HG03060 (cell line): ENCODE results near the gene SBNO1.
"Not testable (repeated sequence)": the region's sequence is repeated elsewhere in the genome, so short reads cannot be mapped to it uniquely, and the experiment has no call there.

ENCODE experiments used
- ATAC-seq: cut with Tn5 transposase; IDR thresholded peaks from one replicate; pipeline ENCODE4 v1.9.1; 2021; ENCODE audit warnings: low read depth, moderate number of reproducible peaks; ENCODE audit not compliant: unreplicated experiment

SBNO1 gene

DNA sequence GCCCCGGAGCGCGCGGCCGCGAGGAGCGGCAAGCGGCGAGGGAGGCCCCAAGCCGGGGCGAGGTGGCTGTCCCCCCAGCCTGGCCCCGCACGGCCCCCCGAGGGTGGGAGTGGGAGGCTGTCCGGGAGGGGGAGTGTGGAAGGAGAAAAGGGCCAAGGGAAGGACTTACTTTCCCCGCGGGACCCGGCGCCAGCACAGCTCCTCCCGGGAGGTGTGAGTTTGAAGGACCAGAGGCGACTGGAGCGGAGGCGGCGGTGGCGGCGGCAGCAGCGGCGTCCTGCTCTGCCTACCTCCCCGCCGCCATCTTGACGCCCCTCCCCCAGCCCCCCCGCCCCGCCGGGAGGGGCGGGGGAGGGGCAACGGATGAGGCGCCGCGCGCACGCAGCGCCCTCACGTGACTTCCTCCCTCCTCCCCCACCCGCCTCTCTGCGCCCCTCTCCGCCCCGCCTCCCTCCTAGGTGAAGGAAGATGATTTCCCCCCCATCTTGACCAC is at the start of gene SBNO1:
TSS of gene SBNO1 (minus strand) at position 316 of the 493 bp plus-strand sequence. CDS start 14,406 bp downstream, outside the sequence.
- no peak for ATAC-seq

DNA sequence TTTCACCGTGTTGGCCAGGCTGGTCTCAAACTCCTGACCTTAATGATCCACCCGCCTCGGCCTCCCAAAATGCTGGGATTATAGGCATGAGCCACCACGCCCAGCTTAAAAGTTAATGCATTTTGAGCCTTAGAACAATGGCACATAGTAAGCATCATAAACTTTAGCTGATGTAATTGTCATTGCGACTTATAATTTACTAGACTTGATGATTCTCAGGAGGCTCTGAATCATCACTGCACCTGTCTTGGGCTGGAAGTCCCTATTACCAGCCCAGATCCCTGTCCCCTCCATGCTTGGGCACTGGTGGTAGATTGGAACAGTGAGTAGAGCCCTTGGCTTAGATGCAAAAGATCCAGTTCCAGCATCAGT is 45.4 kb upstream of the SBNO1 start:
- no peak for ATAC-seq

DNA sequence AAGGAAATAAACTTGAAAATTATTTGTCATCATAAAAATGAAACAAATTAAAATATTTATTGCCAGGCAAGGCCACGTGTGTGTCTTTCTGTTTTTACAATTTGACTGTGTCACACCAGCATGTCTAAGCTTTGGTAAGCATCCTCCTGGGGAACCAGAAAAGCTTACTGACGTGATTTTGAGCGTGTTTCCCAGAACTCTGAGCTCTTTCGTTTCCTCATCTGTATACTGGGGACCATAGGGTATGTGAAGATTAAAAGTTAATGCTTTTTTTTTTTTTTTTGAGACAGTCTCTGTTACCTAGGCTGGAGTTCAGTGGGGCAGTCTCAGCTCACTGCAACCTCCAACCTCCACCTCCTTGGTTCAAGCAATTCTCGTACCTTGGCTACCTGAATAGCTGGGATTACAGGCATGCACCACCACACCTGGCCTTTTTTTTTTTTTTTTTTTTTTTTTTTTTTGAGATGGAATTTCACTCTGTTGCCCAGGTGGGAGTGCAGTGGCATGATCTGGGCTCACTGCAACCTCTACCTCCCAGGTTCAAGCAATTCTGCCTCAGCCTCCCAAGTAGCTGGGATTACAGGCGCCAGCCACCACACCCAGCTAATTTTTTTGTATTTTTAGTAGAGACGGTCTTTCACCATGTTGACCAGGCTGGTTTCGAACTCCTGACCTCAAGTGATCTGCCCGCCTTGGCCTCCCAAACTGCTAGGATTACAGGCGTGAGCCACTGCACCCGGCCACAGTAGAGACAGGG is 44.8 kb upstream of the SBNO1 start:
- not testable (repeated sequence) for ATAC-seq

DNA sequence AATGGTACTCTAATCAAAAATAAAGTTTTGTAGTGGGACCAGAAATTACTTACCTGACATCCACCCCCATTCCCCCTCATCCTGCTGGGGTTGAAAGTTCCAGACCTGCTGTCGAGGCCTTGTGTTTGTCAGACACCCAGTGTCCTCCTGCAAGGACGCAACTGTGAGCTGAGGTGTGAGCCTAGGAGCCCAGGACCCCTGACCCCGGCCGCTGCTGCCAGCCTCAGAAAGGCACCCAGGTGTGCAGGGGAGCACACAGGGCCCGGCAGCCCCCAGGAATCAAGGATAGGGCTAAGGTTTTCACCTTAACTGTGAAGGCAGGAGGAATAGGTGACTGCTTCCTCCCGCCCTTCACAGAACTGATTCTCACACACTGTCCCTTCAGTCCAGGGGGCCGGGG is 44.0 kb upstream of the SBNO1 start:
- ATAC-seq, result not testable (repeated sequence)

DNA sequence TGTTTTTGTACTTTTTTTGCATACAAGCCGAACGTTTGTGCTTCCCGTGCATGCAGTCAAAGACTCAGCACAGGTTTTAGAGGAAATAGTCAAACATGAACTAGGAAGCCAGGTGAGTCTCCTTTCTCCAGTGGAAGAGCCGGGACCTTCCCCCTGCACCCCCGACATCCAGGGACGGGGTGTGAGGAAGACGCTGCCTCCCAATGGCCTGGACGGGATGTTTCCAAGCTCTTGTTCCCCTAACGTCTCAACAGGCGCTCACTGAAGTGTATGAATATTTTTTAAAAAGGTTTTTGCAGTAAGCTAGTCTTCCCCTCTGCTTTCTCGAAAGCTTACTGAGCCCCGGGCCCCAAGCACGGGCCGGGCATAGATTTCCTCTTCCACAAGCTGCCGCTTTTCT is 43.3 kb upstream of the SBNO1 start:
- not testable (repeated sequence) for ATAC-seq

DNA sequence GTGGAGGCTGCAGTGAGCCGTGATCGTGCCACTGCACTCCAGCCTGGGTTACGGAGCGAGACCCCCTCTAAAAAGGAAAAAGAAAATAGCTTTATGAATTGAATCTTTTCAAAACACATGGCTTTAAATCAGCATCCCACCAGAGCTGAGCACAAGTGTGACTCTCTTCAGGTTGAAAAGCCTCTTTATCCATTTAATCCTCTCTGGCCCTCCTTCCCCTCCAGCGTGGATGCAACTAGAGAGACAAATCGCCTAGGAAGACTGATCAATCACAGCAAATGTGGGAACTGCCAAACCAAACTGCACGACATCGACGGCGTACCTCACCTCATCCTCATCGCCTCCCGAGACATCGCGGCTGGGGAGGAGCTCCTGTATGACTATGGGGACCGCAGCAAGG is 42.6 kb upstream of the SBNO1 start:
- ATAC-seq, result not testable (repeated sequence)

DNA sequence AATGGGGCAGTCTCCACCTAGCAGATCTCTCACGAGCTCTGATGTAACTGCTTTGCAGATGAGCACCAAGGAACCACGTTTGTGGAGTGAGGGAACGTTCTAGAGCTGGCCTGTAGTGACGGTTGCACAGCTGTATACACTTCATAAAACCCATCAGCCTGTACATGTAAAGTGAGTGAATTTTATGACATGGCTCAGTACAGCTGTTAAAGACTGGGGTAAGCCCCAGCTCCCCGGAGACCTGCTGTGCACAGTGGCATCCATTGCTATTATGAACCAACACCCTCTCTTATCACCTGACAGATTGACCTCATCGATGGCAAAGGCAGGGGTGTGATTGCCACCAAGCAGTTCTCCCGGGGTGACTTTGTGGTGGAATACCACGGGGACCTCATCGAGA is 39.9 kb upstream of the SBNO1 start:
- ATAC-seq, result no peak

DNA sequence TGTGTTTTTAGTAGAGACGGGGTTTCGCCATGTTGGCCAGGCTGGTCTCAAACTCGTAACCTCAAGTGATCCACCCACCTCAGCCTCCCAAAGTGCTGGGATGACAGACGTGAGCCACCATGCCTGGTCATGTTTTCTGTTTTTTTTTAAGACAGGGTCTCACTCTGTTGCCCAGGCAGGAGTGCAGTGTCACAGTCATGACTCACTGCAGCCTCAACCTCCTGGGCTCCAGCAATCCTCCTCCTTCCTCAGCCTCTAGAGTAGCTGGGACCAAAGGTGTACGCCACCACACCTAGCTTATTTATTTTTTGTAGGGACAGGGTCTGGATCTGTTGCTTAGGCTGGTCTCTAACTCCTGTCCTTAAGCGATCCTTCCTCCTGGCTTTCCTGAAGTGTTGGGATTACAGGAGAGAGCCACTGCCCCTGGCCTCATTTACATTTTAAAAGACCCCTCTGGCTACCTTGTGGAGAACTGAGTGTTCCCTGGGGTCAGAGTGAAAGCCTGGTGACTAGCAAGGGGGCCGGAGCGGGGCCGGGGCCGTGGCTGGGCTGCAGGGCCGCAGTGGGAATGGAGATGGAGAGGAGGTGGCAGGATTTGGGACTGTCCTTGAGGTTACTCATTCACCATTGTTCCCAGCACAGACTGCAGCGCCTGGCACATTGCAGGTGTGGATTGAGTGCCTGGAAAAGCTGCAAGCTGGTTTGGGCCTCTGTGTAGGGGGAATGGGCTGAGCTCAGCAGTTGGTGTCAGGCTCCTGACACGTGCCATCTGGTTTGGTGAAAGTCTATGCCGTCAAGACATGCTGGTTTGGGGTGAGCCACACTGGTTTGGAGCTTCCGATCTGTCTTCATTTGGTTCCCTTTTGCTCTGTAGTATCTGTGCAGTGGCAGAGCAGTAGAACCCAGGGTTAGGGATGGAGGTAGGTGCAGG is 37.4 kb upstream of the SBNO1 start:
- ATAC-seq, result no peak

DNA sequence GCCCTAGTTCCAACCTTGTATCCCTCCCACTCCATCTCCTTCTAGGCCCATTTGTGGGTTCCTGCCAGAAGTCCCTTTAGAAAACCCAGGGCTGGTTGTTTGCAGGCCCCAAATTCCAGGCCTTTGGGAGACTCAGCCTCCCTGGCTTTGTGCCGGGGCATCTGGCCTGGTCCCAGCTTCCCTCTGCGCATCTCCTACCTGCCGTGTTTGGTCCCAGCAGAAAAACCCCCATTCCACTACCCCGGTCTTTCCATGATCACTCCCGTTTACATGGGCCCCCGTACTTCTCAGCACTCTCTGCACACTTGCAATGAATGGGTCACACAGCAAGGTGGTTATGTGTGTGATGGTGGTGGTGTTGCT is 34.6 kb upstream of the SBNO1 start:
- ATAC-seq, result no peak

DNA sequence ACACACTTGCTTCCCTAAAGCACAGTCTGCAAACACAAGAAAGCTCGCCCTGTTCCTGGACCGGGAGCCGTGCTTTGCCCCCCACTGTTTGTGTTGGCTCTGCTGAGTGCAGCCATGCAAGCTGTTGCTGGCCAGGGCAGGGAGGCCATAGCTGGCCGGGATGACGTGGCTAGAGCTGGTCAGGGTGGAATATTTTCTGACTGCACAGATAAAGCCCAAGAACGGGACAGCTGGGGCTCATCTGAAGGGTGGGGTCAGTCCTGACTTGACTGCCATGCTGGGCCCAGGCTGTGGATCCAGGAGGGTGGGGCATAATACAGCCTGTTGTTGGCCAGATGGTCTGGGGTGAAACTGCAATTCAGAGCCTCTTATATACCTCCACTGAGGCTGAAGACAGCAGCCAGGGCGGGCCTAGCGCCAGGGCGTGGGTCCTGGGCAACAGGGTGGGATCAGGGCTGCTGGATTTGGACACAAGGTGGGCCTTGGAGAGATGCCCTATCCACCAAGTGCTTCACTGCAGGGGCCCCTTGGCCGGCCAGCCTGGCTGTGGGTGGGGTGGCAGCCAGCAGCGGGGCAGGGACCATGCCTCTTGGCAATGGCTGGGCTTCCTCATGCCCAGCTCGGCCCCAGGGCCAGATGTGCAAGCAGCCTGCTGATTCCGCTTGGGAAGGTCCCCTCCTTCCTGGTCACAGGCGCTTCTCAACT is 34.1 kb upstream of the SBNO1 start:
- no peak for ATAC-seq

DNA sequence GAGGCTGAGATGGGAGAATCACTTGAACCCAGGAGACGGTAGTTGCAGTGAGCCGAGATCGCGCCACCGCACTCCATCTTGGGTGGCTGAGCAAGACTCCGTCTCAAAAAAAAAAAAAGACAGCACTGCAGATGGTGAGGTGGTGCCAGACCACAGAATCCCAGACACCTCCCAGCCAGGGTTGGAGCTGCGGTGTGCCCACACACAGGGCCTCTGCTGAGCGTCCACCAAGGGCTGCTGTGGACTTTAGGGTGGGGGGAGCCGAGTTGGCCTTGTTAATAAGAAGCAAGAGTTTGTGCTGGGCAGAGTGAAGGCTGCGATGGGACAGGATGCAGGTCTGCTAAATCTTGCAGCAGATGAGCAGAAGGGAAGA is 33.5 kb upstream of the SBNO1 start:
- ATAC-seq, result no peak

DNA sequence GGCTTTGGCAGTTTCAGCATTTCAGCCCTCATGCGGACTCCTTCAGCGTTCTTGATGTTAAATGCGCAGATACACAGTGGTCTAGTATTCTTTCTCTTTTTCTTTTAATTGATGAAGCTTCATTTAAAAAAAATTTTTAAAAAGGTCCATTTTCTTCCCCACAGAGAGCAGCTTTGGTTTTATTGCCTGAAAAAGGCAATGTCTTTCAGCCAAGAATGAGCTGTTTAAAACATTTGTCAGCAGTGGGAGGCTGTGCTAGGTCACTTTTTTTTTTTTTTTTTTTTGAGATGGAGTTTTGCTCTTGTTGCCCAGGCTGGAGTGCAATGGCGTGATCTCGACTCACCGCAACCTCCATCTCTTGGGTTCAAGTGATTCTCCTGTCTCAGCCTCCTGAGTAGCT is 32.8 kb upstream of the SBNO1 start:
- no peak for ATAC-seq

DNA sequence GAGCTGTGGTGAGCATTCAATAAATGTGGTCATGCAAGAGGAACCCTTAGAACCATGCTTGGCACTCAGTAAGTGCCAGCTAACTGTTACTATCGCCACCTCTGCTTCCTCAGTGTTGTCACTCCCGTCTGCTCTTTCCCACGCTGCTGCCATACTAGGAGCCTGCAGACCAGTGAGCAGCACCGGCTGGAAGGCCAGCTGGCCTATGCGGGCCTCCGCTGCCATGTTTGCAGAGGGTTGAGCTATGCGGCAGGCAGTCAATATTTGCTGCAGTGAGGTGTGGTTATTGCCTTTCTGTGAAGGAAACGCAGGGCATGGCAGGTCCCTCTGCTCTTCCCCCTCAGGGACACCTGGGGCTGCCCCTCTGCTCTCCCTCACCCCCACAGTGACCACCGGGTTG is 32.3 kb upstream of the SBNO1 start:
- no peak for ATAC-seq

DNA sequence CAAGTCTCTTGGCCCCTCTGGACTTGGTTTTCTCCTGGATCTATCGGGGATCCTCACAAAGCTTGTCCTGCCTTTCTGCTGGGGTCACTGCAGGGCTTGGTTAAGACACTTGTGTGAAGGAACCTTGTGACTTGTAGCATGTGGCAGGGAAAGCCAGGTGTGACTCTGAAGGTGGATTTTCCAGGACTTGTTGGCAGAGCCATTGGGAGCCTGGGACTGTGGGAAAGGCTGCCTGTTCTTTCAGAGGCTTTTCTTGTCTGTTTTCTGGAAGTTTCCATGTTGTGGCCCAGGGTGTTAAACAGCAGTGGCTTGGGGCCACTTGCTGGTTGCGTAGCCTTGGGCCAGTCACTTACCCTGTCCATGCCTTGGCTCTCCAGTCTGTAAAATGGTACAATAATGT is 31.9 kb upstream of the SBNO1 start:
- no peak for ATAC-seq

DNA sequence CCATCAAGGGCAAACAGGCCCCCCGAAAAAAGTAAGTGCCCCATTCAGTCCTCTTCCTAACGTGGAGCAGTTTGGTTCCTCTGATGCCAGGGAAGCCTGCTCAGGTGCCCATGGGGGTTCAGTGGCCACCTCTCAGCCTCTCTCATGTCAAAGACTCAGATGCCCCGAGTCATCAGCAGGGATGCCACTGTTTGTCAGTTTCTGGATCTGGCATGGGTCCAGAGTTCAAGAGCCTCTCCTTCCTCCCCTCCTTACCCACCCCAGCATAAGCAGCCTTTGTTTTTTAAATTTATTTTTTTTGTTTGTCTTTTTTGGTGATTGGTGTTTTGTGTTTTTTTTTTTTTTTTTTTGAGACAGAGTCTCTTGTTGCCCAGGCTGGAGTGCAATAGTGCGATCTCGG is 30.6 kb upstream of the SBNO1 start:
- ATAC-seq, result no peak

DNA sequence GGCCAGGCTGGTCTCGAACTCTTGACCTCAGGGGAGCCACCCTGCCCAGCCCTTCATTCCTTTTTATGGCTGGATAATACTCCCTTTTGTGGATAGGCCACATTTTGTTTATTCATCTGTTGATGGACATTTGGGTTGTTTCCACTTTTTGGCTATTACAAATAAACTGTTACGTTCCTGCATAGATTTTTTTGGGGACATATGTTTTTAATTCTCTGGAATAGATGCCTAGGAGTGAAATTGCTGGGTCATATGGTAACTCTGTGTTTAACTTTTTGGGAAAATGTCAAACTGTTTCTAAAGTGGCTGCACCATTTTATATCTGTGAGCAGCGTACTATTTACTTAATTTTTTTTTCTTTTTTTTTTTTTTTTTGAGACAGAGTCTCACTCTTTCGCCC is 29.1 kb upstream of the SBNO1 start:
- ATAC-seq, result no peak

DNA sequence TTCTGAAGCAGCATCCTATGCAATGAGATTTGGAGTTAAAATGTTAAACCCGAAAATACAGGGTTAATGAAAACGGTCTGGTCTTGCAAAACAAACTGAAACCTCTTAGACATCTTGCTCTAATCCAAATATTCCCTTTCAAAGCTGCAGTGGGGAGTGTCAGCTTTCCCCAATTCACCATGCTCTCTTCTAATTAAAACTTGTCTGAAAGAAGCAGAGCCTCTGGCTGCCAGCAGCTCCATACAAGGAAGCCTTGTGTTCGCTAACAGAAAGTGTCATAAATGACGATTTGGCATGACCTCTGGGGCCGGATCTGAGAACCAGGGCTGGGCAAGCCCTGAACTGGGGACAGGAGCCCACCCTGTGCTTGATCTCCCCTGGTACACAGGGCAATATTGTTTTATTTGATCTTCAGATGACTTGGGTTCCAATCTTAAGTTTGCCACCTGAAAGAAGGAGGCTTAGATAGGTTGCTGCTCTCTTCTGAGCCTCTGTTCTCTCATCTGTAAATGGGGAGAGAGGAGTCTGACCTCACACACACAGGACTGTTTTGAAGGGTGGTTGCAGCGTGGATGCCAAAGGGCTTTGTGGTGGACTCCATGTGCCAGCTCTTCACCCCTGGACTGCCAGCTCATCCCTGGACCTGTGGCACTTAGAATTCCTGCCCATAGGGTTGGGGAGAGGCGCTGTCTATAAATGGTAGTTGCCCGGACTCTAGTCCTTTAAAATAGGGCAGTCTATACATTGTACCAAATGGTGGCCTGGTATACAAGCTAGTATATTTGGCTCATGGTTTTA is 27.1 kb upstream of the SBNO1 start:
- no peak for ATAC-seq

DNA sequence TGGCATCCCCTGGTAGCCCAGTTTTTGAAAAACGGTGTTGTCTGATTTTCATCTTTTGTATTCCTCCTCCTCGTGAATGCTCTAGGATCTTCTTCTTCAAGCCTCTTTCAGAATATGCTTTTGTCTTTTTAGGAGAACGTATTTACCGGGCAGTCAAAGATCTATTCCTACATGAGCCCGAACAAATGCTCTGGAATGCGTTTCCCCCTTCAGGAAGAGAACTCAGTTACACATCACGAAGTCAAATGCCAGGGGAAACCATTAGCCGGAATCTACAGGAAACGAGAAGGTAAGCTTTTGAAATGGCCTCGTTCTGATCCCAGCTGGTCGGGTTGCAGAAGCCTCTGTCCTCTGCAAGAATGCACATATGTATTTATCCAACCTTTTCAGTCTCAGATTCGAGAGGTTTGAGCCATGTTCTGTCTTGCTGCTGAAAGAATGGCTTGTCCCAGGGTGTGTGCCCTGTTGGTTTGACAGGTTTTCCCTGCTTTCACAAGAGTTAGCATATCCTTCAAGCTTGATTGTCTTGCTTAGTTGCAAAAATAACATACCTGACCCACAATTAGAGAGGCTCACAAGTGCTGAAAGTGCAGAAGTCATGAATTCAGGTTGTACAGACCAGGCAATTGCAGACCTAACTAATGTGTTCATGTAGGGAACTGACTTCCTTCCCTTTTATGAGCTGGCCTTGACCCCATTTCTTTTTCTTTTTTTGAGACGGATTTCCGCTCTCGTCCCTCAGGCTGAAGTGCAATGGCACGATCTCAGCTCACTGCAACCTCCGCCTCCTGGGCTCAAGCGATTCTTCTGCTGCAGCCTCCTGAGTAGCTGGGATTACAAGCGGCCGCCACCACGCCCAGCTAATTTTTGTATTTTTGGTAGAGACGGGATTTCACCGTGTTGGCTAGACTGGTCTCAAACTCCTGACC is 26.1 kb upstream of the SBNO1 start:
- ATAC-seq, result no peak
